ACC112 (cell line): ENCODE results near the gene SOCS1.
"Not testable (repeated sequence)": the region's sequence is repeated elsewhere in the genome, so short reads cannot be mapped to it uniquely, and the experiment has no call there.

Experiments
- H2AFZ ChIP-seq: fragments of 200-600 bp; sonication (generic); one replicate; pipeline ENCODE4 v1.6.0; 2017; ENCODE audit warnings: antibody characterized with exemption, low read length; ENCODE audit not compliant: unreplicated experiment
- H3K27ac ChIP-seq: fragments of 200-600 bp; sonication (generic); 2 replicates; pipeline ENCODE4 v1.5.1; 2014; ENCODE audit warnings: low read depth, mild to moderate bottlenecking, antibody characterized with exemption, low read length, moderate library complexity
- H3K27me3 ChIP-seq: fragments of 200-600 bp; sonication (generic); 2 replicates; pipeline ENCODE4 v1.6.1; 2014; ENCODE audit warnings: mild to moderate bottlenecking, antibody characterized with exemption, low read length, moderate library complexity, mixed read lengths; ENCODE audit not compliant: insufficient read depth
- H3K36me3 ChIP-seq: fragments of 200-600 bp; sonication (generic); 2 replicates; pipeline ENCODE4 v1.6.1; 2016; ENCODE audit warnings: mild to moderate bottlenecking, antibody characterized with exemption, low read length, moderate library complexity, mixed read lengths; ENCODE audit not compliant: insufficient read depth
- H3K4me1 ChIP-seq: fragments of 200-600 bp; sonication (generic); one replicate; pipeline ENCODE4 v1.6.1; 2016; ENCODE audit warnings: low read length, mixed read lengths; ENCODE audit not compliant: insufficient read depth, unreplicated experiment, control insufficient read depth
- H3K4me3 ChIP-seq: fragments of 200-600 bp; sonication (generic); 2 replicates; pipeline ENCODE4 v1.5.1; 2014; ENCODE audit warnings: mild to moderate bottlenecking, low read depth, low read length
- H3K79me2 ChIP-seq: fragments of 200-600 bp; sonication (generic); one replicate; pipeline ENCODE4 v1.6.0; 2016; ENCODE audit warnings: low read length; ENCODE audit not compliant: control insufficient read depth, unreplicated experiment, insufficient read depth

The SOCS1 gene, protein sequence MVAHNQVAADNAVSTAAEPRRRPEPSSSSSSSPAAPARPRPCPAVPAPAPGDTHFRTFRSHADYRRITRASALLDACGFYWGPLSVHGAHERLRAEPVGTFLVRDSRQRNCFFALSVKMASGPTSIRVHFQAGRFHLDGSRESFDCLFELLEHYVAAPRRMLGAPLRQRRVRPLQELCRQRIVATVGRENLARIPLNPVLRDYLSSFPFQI

DNA sequence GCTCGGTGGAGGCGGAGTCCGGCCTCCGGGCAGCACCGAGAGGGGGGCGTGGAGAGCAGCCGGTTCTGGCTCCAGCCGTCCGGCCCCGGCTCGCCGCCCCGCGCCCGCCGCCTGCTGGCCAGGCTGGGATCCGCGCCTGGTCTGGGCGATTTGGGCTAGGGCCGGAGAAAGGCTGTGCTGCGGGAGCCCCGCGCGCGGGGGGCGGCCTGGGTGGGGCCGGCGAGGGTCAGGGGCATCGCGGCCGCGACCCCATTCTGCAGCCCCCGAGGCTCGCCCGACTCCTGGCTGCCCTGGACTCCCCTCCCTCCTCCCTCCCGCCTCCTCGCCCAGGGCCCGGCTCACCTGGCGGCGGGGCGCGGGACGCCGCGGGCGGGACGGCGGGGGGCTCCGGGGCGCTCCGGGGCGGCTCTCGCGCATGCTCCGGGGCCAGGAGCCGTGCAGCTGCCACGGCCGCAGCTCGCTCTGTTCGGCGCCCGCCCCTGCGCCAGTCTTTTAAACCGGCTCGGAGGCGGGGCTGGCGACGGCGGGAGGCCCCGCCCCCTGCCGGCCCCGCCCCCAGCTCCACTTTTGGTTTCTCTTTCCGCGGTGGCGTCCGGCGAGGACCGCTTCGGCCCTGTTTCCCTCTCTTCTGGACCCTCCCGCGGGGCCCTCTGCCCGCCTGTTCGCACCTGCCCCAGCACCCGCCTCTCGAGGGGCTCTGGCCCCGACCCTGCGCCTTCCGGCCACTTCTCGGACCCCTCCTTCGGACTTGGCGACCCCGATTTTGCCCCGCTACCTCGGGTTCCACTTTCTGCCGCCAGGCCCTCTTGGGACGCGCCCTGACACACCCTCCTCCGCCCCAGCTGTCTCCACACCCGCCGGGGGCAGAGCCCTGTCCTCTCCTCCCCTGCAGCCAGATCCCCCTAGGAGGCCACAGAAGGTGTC, at the start of gene SOCS1:
Gene SOCS1, minus strand, starts transcription at position 468 of the 924 bp plus-strand sequence. CDS start 726 bp downstream, outside the sequence.
- H3K27me3 ChIP-seq = no peaks in the 10 kb centered on the region
- peak within 1 kb of the TSS; percentile 41 for H2AFZ ChIP-seq
- peak within 1 kb of the TSS; percentile 87 for H3K4me3 ChIP-seq
- peaks cover 25% of the 10 kb centered on the region for H3K4me1 ChIP-seq
- H3K27ac ChIP-seq = peak within 1 kb of the TSS; percentile 80
- peaks cover 6% of the 10 kb centered on the region for H3K79me2 ChIP-seq
- no peaks in the 10 kb centered on the region for H3K36me3 ChIP-seq

DNA sequence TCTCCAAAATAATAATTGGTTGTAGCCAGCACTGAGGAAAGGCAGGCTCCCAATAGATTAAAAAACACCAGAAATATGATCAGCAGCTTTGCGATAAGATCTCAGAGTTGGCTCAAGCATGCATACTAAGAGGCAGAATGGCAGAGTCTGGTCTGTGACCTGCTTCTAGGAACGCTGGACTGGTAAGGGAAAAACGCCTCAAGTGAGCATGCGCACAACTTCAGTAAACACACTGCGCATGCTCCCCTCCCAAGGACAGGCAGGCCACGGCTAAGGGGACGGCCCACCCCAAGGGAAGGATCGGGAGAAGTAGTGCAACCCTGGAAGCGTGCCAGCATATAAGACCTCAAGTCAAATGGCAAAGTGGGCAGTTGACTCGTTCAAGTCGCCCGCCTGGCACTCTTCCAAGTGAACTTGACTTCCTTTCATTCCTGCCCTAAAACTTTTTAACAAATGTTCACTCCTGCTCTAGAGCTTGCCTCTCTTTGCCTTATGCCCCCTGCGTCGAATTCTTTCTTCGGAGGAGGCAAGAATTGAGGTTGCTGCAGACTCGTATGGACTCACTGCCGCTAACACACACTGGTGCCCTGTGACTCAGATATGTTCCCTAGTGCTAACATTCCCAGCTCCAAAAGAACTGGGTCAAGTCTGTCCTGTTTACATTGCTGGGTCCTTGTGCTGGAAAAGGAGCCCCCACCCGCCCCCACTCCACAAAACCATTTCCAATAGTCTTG, 47.6 kb upstream of the SOCS1 start:
- no peak overlapping the region for H3K4me3 ChIP-seq
- H3K36me3 ChIP-seq = no peaks in the 10 kb centered on the region
- no peaks in the 10 kb centered on the region for H3K79me2 ChIP-seq
- no peak overlapping the region for H2AFZ ChIP-seq
- H3K4me1 ChIP-seq = no peaks in the 10 kb centered on the region
- no peaks in the 10 kb centered on the region for H3K27me3 ChIP-seq
- H3K27ac ChIP-seq = no peak overlapping the region

DNA sequence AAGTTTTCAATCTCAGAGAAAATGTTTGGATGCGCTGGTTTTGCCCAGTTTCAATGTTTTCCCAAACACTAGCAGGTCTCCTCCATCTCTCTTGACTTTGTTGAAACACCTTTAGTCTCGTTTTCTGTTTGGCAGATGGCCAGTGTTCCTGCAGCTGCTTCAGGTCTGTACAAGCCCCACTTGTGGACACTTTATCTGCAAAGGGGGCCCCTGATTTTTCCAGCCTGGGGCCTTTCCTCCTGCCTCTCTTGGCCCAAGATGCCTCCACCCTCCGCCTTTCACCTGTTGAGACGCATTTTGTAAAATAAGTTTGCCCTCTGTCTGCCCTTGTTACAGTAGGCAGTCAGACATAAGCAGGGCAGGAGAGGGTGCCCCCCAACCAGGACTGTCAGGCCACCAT, 47.0 kb upstream of the SOCS1 start:
- Histone ChIP-seq H3K79me2 (no peaks in the 10 kb centered on the region), H3K36me3 (no peaks in the 10 kb centered on the region), H2AFZ (no peak overlapping the region), H3K4me1 (no peaks in the 10 kb centered on the region), H3K27ac (no peak overlapping the region), H3K27me3 (no peaks in the 10 kb centered on the region), H3K4me3 (no peak overlapping the region)

DNA sequence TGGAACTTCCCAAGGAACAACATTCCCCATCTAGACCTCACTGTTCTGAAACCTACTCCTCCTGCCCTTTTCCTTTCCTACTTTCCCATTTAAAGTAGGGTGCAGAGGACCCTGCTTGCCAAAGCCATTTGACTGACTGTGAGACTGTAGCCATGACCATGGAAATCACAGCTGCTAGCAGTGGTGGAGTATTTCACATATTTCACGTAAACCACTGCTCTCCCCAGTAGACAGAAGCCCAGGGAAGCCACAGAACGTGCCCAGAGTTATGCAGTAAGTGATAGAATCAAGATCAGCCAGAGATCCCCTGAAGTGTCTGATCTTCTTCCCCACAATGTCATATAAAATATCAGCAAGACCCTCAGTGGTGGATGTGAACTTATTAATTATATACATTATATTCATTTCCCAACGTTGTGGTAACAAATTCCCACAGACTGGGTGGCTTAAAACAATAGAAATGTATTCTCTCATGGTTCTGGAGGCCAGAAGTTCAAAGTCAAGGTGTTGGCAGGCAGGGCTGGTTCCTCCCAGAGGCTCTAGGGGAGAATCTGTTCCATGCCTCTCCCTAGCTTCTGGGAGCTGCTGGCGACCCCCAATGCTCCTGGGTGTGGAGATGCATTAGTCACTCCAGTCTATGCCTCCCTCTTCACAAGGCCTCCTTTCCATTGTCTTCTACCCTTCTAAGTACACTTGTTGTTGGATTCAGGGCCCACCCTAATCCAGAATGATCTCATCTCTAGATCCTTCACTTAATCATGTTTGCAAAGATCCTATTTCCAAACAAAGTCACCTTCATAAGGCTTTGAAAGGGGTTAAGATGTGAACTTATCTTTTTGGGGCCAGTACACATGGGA, 45.9 kb upstream of the SOCS1 start:
- Histone ChIP-seq H3K79me2 (no peaks in the 10 kb centered on the region), H3K27ac (no peak overlapping the region), H3K36me3 (no peaks in the 10 kb centered on the region), H3K4me1 (peaks cover 6% of the 10 kb centered on the region), H3K4me3 (no peak overlapping the region), H2AFZ (no peak overlapping the region), H3K27me3 (no peaks in the 10 kb centered on the region)

DNA sequence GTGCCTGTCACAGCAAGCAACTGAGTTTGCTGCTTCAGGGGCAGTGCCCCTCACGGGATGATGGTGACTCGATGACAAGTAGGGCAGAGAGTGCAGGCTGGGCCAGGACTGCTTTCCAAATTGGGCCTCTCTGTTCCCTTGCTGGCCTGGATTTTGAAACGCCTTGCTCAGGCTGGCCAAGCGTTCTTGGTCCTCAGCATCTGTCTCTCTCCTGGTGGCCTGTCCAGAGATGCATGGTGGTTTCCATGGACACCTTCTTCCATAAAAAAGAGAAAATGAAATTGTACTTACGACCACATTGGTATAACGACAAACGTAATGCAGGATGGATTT, 44.5 kb upstream of the SOCS1 start:
- Histone ChIP-seq H3K27ac (no peak overlapping the region), H3K36me3 (no peaks in the 10 kb centered on the region), H3K79me2 (no peaks in the 10 kb centered on the region), H2AFZ (no peak overlapping the region), H3K4me3 (no peak overlapping the region), H3K27me3 (no peaks in the 10 kb centered on the region), H3K4me1 (peaks cover 7% of the 10 kb centered on the region)

DNA sequence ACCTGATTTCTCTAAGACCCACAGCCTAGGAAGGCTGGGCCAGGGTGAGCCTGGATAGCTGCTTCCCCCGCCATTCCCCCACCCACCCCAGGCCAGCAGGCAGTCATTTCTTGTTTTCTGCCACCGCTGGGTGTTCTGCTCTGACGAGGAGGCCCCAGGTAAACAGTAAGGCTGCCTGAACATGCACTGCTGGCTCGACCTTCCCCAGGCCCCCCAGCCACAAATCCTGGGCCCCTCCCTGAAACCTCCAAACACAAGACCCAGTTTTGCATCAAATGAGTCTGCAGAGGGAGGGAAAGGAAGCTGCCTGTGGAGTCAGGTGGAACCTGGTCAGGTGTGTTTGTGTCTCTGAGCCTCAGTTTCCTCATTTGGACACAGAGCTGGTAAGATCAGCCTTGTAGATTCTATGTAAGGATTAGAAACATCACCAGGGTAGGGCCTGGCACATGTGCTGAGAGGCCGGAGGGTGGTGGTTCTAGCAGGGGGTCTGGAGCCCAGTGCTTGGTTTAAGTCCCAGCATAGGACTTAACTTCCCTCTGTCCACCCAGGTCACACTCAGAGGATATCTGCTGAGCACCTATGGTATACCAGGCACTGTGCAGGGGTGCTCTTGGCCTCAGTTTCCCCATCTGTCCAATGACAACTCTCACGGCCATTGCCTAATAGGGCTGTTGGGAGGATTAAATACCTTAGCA, 44.0 kb upstream of the SOCS1 start:
- Histone ChIP-seq H3K4me1 (peaks cover 7% of the 10 kb centered on the region), H3K36me3 (no peaks in the 10 kb centered on the region), H2AFZ (no peak overlapping the region), H3K4me3 (no peak overlapping the region), H3K27ac (no peak overlapping the region), H3K79me2 (no peaks in the 10 kb centered on the region), H3K27me3 (no peaks in the 10 kb centered on the region)

DNA sequence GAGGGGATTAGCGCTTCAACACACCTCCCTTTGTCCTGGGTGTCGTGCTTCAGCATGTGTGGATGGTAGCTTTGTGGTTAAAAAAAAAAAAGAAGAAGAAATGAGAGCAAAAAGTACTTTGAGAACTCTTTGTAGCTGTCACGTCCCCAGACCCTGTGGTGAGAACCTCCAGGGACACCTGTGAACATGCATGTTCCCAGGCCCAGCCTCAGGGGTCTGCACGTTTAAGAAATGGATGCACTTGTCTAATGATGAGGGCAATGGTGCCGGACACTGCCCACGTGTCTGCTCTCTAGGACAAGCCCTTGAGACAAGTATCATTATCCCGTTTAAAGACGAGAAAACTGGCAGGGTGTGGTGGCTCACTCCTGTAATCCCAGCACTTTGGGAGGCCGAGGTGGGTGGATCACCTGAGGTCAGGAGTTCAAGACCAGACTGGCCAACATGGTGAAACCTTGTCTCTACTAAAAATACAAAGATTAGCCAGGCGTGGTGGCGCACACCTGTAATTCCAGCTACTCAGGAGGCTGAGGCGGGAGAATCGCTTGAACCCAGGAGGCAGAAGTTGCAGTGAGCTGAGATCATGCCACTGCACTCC, 43.0 kb upstream of the SOCS1 start:
- not testable (repeated sequence) for H3K4me3 ChIP-seq, H2AFZ ChIP-seq, H3K36me3 ChIP-seq, H3K27me3 ChIP-seq, H3K27ac ChIP-seq, H3K79me2 ChIP-seq, H3K4me1 ChIP-seq

DNA sequence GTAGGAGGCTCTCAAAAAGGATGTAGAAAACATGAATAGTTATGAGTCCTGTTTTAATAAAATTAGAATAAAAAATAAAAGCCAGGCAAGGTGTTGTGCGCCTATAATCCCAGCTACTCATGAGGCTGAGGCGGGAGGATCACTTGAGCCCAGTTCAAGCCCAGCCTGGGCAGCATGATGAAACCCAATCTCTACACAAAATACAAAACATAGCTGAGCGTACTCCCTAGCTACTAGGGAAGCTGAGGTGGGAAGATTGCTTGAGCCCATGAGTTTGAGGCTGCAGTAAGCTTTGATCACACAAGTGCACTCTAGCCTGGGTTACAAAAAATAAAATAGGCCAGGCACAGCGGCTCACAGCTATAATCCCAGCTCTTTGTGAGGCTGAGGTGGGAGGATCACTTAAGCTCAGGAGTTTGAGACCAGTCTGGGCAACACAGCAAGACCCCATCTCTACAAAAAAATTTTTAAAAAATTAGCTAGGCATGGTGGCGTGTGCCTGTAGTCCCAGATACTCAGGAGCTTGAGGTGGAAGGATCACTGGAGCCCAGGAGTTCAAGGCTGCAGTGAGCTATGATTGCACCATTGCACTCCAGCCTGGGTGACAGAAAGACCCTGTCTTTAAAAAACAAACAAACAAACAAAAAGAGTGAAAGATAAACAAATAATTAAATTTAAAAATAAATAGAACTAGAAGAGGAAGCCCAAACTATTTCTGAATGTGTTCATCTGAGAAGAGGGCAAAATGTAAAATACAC, 42.3 kb upstream of the SOCS1 start:
- no peak overlapping the region for H3K4me3 ChIP-seq
- H2AFZ ChIP-seq = no peak overlapping the region
- no peak overlapping the region for H3K27ac ChIP-seq
- H3K79me2 ChIP-seq = no peaks in the 10 kb centered on the region
- peaks cover 7% of the 10 kb centered on the region for H3K4me1 ChIP-seq
- no peaks in the 10 kb centered on the region for H3K27me3 ChIP-seq
- H3K36me3 ChIP-seq = no peaks in the 10 kb centered on the region

DNA sequence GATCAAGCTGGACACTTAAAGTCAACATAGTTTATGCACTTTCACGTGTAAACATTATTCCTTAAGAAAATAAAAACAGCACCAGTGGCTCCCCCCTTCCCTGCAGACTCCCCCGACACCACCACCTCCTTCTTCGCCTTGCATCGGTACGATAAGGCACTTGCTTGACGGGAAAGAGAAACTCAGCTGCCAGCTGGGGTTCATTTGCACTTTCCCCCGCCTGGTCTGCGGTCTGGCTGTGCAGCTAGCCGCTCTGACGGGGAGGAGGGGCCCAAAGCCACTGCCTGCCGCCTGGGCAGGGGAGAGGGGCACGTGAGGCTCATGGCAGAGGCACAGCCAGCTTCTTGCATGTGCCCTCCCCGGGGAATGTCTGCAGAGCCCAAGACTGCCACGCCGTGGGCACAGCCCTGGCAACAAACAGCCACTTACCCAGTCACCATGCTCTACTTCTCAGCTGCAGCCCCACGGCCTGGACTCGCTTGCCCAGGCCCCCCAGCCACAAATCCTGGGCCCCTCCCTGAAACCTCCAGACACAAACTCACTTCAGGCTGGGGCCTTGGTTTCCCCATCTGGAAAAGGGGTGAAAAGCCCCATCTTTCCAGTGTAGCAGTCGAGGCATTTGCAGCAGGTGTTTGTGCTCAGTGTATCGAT, 41.6 kb upstream of the SOCS1 start:
- H2AFZ ChIP-seq = no peak overlapping the region
- no peaks in the 10 kb centered on the region for H3K36me3 ChIP-seq
- no peak overlapping the region for H3K27ac ChIP-seq
- no peaks in the 10 kb centered on the region for H3K27me3 ChIP-seq
- H3K79me2 ChIP-seq = no peaks in the 10 kb centered on the region
- H3K4me1 ChIP-seq = peaks cover 7% of the 10 kb centered on the region
- H3K4me3 ChIP-seq = peak overlapping the region; percentile 31
